Measurements from ENCODE around the gene ACER1.
A peak's percentile ranks its signal among the peaks of the same experiment; 100 is the strongest.
"Not testable (repeated sequence)": the region's sequence is repeated elsewhere in the genome, so short reads cannot be mapped to it uniquely, and the experiment has no call there.

ACER1 gene

GRCh38 chr19:6349271-6349670 is 15.9 kb upstream of the ACER1 start:
- H3K4me1 ChIP-seq (ENCODE audit: control insufficient read depth, insufficient read depth, low read length); H3K4me3 ChIP-seq (ENCODE audit: low read depth, low read length); H3K36me3 ChIP-seq (ENCODE audit: control insufficient read depth in 2 of 2, insufficient read depth in 1 of 2, low read length in 2 of 2); H3K27ac ChIP-seq (ENCODE audit: extremely low read depth, low read depth, low read length); H3K9me3 ChIP-seq (ENCODE audit: control insufficient read depth, insufficient read depth, low read depth, low read length); CTCF ChIA-PET: not testable (repeated sequence)
- TF ChIP-seq ZNF366 (tag by site-specific recombination; conservative IDR thresholded peaks at IDR 0.05) = peak; percentile 98
- POLR2A ChIA-PET = interaction anchor here (0.9 kb wide), 1 partner anchor 104 kb away, joined by 5 read pairs; no protein-coding TSS in a partner anchor

- Histone ChIP-seq H3K36me3 (ENCODE audit: control insufficient read depth in 2 of 2, insufficient read depth in 1 of 2, low read length in 2 of 2) (no peaks in the 10 kb centered on the region), H3K27ac (ENCODE audit: extremely low read depth, low read depth, low read length) (no peak overlapping the region), H3K9me3 (ENCODE audit: control insufficient read depth, insufficient read depth, low read depth, low read length) (no peaks in the 10 kb centered on the region), H3K4me3 (ENCODE audit: low read depth, low read length) (no peak overlapping the region), H3K4me1 (ENCODE audit: control insufficient read depth, insufficient read depth, low read length) (no peaks in the 10 kb centered on the region)
- CTCF ChIA-PET = no interaction called here
- TF ChIP-seq ZNF433 (tag by site-specific recombination; IDR thresholded peaks at IDR 0.05; ENCODE audit: low read depth) (no peak), SCRT2 (tag by site-specific recombination; IDR thresholded peaks at IDR 0.05) (peak; percentile 50)
- POLR2A ChIA-PET = no interaction called here
Observed at GRCh38 chr19:6343462-6343861, 10.1 kb upstream of the ACER1 start.

- no peak for TF ChIP-seq ZNF148 (tag by site-specific recombination; IDR thresholded peaks at IDR 0.05; ENCODE audit: borderline replicate concordance)
- peak; percentile 86 for TF ChIP-seq ZFHX2 (tag by site-specific recombination; conservative IDR thresholded peaks at IDR 0.05)
- peak; percentile 87 for TF ChIP-seq EGR2 (tag by site-specific recombination; IDR thresholded peaks at IDR 0.05; ENCODE audit: low read depth)
- CTCF ChIA-PET = interaction anchor here (0.6 to 0.7 kb wide), 2 partner anchors 17 to 176 kb away, joined by 3 to 4 read pairs; no protein-coding TSS in a partner anchor
- Histone ChIP-seq H3K9me3 (ENCODE audit: control insufficient read depth, insufficient read depth, low read depth, low read length) (no peaks in the 10 kb centered on the region), H3K36me3 (ENCODE audit: control insufficient read depth in 2 of 2, insufficient read depth in 1 of 2, low read length in 2 of 2) (no peaks in the 10 kb centered on the region), H3K27ac (ENCODE audit: extremely low read depth, low read depth, low read length) (no peak overlapping the region), H3K4me3 (ENCODE audit: low read depth, low read length) (no peak overlapping the region), H3K4me1 (ENCODE audit: control insufficient read depth, insufficient read depth, low read length) (no peaks in the 10 kb centered on the region)
- POLR2A ChIA-PET = interaction anchor here (0.7 kb wide), 1 partner anchor 204 kb away, joined by 5 read pairs; no protein-coding TSS in a partner anchor
Observed at GRCh38 chr19:6340493-6341201, 7.2 kb upstream of the ACER1 start.

- Histone ChIP-seq H3K36me3 (ENCODE audit: control insufficient read depth in 2 of 2, insufficient read depth in 1 of 2, low read length in 2 of 2) (no peaks in the 10 kb centered on the region), H3K9me3 (ENCODE audit: control insufficient read depth, insufficient read depth, low read depth, low read length) (no peaks in the 10 kb centered on the region), H3K4me1 (ENCODE audit: control insufficient read depth, insufficient read depth, low read length) (no peaks in the 10 kb centered on the region), H3K4me3 (ENCODE audit: low read depth, low read length) (no peak overlapping the region), H3K27ac (ENCODE audit: extremely low read depth, low read depth, low read length) (no peak overlapping the region)
- ChIA-PET CTCF (interaction anchor here (0.7 kb wide), 1 partner anchor 51 kb away, joined by 3 read pairs; no protein-coding TSS in a partner anchor), POLR2A (no interaction called here)
- TF ChIP-seq ZNF223 (tag by site-specific recombination; IDR thresholded peaks at IDR 0.05) (no peak), SALL2 (tag by site-specific recombination; IDR thresholded peaks at IDR 0.05; ENCODE audit: borderline replicate concordance) (no peak), ZNF660 (tag by site-specific recombination; IDR thresholded peaks at IDR 0.05) (no peak), ZNF645 (tag by site-specific recombination; IDR thresholded peaks at IDR 0.05) (no peak), ZNF664 (tag by site-specific recombination; IDR thresholded peaks at IDR 0.05) (peak; percentile 56; the same call in 1 of the 2 replicates), ZNF768 (tag by site-specific recombination; IDR thresholded peaks at IDR 0.05) (peak; percentile 83), EGR2 (tag by site-specific recombination; IDR thresholded peaks at IDR 0.05; ENCODE audit: low read depth) (no peak), ZNF692 (tag by site-specific recombination; IDR thresholded peaks at IDR 0.05) (no peak), ZNF248 (tag by site-specific recombination; IDR thresholded peaks at IDR 0.05) (no peak), ZNF23 (tag by site-specific recombination; IDR thresholded peaks at IDR 0.05; ENCODE audit: borderline replicate concordance) (no peak)
Observed at GRCh38 chr19:6334490-6335285, 1.3 kb upstream of the ACER1 start.
